ENCODE results near the gene DNAH6.
"Not testable (repeated sequence)": the region's sequence is repeated elsewhere in the genome, so short reads cannot be mapped to it uniquely, and the experiment has no call there.

DNAH6 gene

GRCh38 chr2:84766791-84767190, 250.5 kb downstream of the DNAH6 start:
- DNase-seq = no peak

GRCh38 chr2:84768840-84769239, 252.5 kb downstream of the DNAH6 start:
- no peak for DNase-seq

- no peak for DNase-seq
These were observed 254.0 kb downstream of the DNAH6 start for GRCh38 chr2:84770280-84770679.

DNA sequence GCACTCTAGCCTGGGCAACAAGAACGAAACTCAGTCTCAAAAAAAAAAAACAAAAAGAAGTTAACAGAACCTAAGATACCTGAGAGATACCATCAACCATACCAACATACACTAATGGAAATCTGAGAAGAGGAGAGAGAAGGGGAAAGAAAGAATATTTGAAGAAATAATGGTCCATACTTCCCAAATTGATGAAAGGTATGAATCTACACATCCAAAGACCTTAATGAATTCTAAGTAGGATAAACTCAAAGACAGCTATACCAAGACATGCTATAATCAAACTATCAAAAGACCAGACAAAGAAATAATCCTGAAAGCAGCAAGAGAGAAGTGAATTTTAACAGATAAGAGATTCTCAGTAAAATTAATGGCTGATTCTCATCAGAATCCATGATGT, 255.0 kb downstream of the DNAH6 start:
- no peak for DNase-seq

- not testable (repeated sequence) for DNase-seq
These were observed 257.3 kb downstream of the DNAH6 start for GRCh38 chr2:84773562-84773961.

DNA sequence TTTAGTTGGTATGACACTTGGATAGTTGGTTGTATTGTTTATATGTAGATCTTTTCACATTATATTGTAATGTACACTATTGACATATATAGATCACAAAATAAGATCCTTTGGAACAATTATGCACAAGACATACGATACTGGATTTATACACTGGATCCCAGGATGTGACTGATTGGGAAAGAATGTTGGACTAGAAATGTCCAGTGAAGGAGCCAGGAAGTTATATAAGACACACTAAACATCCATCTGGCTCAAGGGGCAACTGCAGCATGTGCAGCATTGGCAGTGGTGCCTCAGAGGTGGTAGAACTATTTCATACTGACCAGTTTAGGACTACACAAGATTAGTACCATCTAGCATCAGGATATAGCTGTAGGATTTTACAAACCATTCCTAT, 259.7 kb downstream of the DNAH6 start:
- no peak for DNase-seq

DNA sequence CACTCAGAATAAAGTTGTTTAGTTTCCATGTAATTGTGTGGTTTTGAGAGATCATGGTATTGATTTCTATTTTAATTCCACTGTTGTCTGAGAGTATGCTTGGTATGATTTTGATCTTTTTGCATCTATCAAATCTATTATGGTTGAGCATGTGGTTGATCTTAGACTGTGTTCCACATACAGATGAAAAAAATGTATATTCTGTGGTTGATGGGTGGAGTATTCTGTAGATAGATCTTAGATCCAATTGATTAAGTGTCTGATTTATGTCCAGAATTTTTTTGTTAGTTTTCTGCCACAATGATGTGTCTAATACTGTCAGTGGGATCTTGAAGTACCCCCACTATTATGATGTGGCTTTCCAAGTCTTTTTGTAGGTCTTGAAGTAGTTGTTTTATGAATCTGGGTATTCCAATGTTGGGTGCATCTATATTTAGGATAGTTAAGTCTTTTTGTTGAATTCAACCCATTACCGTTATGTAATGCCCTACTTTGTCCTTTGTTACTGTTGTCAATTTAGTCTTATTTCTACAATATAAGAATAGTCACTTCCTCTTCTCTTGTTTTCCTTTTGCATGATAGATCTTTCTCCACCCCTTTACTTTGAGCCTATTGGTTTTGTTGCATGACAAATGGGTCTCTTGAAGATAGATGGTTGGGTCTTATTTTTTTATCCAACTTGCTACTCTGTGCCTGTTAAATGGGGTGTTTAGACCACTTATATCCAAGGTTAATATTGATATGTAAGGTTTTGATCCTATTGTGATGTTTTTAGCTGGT, 262.8 kb downstream of the DNAH6 start:
- no peak for DNase-seq

DNA sequence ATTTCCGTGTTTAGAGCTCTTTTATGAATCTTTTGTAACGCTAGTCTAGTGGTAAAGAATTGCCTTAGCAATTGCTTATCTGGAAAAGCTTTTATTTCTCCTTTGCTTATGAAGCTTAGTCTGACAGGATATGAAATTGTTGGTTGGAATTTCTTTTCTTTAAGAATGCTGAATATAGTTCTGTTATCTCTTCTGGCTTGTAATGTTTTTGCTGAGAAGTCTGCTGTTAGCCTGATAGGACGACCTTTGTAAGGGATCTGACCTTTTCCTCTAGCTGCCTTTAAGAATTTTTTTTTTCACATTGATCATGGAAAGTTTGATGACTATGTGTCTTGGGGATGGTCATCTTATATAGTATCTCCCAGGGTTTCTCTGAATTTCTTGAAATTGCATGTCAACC, 263.5 kb downstream of the DNAH6 start:
- no peak for DNase-seq

- no peak for DNase-seq
These were observed 265.8 kb downstream of the DNAH6 start for GRCh38 chr2:84781942-84782716.

GRCh38 chr2:84782717-84783442, 266.6 kb downstream of the DNAH6 start:
- DNase-seq = no peak

GRCh38 chr2:84785950-84786349, 269.7 kb downstream of the DNAH6 start:
- DNase-seq = no peak

GRCh38 chr2:84786601-84787000, 270.3 kb downstream of the DNAH6 start:
- DNase-seq = no peak

DNA sequence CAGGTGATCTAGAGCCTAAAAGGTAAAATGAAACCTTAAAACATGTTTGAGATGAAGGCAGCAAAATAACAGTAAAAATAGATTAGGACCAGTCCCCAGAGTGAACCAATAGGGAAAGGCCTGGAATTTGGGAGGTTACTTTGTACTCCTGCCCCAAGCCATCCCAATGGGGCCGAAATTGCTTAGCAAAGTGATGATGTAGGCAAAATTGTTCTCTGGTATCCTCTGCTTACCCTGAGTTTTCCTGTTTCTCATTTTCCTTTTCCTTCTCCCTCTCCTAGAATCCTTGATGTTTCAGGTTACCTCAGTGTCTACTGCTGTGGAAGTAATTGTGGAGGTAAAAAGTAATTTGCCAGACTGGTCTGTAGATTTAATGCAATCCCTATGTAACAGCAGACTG, 271.7 kb downstream of the DNAH6 start:
- no peak for DNase-seq

DNA sequence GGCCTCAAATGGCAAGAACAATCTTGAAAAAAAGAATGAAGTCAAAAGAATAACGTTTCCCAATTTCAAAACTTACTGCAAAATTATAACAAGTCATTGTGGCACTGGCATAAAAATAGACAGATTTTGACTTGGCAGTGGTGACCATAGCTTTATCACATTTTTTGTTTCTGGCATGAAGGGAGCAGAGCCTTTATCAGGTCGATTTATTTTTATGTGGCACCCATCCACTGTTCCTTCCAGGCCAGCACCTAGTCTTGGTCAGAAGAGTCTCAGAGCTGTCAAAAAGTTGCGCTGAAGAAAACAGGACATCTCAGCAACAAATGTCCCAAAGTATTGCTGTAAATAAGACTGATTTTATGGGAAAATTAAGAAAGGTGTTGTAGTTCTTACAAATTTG, 272.2 kb downstream of the DNAH6 start:
- DNase-seq = no peak

- no peak for DNase-seq
These were observed 276.7 kb downstream of the DNAH6 start for GRCh38 chr2:84792856-84793522.

DNA sequence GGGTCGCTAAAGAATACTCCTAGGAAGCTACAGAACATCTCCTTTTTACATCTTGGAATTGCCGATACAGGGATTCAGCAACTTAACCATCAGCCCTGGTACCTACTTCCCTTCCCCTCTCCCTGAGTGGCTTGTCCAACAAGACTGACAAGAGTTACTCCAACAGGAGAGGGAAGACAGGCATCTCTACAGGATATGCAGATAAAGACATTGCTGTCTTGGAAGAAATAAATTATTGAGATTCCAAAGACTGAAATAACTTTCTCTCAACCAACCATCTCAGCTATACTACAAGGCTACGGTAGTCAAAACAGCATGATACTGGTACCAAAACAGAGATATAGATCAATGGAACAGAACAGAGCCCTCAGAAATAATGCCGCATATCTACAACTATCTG, 277.3 kb downstream of the DNAH6 start:
- no peak for DNase-seq

GRCh38 chr2:84796798-84797197, 280.5 kb downstream of the DNAH6 start:
- DNase-seq = no peak

DNA sequence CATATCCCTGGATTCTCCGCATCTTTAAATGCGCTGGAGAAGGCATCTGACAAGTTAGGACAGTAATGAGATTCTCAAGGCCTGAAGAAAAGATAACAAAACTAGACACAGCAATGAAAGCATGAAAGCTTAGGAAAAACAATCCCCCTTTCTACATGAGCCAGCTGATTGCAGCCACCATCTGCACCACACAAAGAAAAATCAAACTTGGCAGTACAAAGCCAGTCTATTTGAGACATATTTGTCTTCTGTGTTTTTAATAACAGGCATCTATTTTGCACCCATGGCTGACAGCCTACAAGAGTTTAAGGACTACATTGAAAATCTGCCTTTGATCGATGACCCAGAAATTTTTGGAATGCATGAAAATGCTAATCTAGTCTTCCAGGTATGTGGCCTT, 281.0 kb downstream of the DNAH6 start:
- no peak for DNase-seq

DNA sequence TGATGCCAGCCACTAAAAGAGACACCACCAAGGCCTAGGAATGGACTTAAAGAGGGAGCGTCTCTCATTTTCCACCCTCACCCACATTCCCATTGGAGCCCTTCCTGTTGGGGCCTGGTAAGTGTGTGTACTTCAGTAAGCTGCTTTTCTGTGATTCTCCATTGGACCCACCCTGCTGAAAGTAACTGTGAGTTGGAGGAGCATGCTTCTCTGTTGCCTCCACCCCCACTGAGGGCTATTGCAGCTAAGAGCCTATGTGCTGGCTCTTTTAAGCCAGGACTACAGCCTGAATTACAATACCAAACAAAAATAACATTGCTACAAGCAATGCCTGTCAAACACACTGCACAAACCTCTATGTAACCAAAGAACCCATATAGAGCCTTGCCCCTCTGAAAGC, 283.5 kb downstream of the DNAH6 start:
- no peak for DNase-seq

GRCh38 chr2:84800194-84800805, 284.0 kb downstream of the DNAH6 start:
- DNase-seq = no peak

- no peak for DNase-seq
These were observed 285.5 kb downstream of the DNAH6 start for GRCh38 chr2:84801811-84802210.

GRCh38 chr2:84805250-84805958, 289.1 kb downstream of the DNAH6 start:
- no peak for DNase-seq

All from islet precursor cell (in vitro differentiated cells).